ENCODE measurements around the gene EFCAB7. TPM values are rescaled to one million over a fixed set of nuclear protein-coding genes. Genes with fewer than 3 reads are reported as not detected.

The EFCAB7 gene
- total and polyA plus RNA-seq, 2 of the 13 experiments (the other 11 are each of a cell fraction or from before 2014, with no cell fraction given), result 1.7 to 5.4 TPM

DNA sequence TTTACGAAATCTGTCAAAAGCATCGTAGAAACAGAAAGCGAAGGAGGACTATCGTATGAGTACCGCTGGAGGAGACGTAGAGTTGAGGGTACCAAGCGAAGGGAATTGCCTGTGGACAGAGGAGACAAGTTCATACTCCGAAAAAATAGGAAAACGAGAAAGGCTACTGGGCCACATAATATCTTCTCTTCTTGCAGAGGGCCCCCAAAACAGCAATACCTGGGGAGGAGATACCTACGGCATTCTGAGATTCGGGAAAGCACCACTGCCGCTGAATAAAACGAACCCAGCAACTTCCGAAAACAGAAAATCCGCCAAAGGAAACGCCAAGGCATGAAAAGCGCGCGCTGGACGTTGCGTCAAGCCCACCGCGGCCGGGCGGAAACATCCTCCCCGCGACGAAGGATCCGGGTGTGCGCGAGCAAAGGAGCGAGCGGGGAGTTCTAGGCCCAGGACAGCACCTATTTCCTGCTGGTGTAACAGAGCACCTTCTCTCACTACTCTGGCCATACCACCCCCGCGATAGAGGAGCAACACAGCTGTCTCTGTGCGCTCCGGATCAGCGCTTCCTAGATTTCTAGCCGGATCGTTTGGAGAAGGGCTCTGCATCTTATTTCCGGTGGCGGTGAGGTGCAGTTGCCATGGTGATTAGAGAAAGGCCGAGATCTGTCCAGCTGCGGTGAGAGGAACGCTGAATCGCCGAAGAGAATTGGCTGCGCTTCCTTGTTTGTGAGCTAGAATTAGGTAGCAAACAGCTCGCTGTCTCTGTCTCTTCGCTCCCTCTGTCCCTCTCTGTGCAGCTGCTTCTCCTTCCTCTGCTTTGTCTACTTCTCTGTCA, at the start of gene EFCAB7, which contains the start of gene ITGB3BP (continued):
- TF ChIP-seq, protein P1, sequence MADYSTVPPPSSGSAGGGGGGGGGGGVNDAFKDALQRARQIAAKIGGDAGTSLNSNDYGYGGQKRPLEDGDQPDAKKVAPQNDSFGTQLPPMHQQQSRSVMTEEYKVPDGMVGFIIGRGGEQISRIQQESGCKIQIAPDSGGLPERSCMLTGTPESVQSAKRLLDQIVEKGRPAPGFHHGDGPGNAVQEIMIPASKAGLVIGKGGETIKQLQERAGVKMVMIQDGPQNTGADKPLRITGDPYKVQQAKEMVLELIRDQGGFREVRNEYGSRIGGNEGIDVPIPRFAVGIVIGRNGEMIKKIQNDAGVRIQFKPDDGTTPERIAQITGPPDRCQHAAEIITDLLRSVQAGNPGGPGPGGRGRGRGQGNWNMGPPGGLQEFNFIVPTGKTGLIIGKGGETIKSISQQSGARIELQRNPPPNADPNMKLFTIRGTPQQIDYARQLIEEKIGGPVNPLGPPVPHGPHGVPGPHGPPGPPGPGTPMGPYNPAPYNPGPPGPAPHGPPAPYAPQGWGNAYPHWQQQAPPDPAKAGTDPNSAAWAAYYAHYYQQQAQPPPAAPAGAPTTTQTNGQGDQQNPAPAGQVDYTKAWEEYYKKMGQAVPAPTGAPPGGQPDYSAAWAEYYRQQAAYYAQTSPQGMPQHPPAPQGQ (CRISPR knock-in tag; IDR thresholded peaks at IDR 0.05; ENCODE audit: borderline replicate concordance), result no peak; the same call in 1 of the 2 replicates
- TF ChIP-seq ZNF468 (CRISPR knock-in tag; IDR thresholded peaks at IDR 0.05) (0 out of 2 replicates have a peak, but pooled peaks have one; percentile 65), TARDBP (CRISPR knock-in tag; IDR thresholded peaks at IDR 0.05) (peak; percentile 92), ARHGAP35 (CRISPR knock-in tag; IDR thresholded peaks at IDR 0.05; ENCODE audit: borderline replicate concordance) (peak; percentile 48; the same call in 1 of the 2 replicates), ZNF143 (CRISPR knock-in tag; IDR thresholded peaks at IDR 0.05) (peak; percentile 65), MAFK (conservative IDR thresholded peaks at IDR 0.05 in 1 of 2, IDR thresholded peaks at IDR 0.05 in 1 of 2; ENCODE audit: low read length in 2 of 2) (0 out of 4 replicates have a peak, but pooled peaks have one; percentile 1 to 3), PTBP1 (IDR thresholded peaks at IDR 0.05; ENCODE audit: low read depth, low read length, poor library complexity, severe bottlenecking) (peak; percentile 92), ZFP90 (CRISPR knock-in tag; IDR thresholded peaks at IDR 0.05; ENCODE audit: borderline replicate concordance) (no peak), CREM (IDR thresholded peaks at IDR 0.05) (peak; percentile 82; the same call in 1 of the 2 replicates), CREM (CRISPR knock-in tag; IDR thresholded peaks at IDR 0.05) (no peak), HMGA1 (CRISPR knock-in tag; conservative IDR thresholded peaks at IDR 0.05) (no peak), NFKBIZ (CRISPR knock-in tag; IDR thresholded peaks at IDR 0.05) (no peak), ZFP62 (CRISPR knock-in tag; IDR thresholded peaks at IDR 0.05) (no peak), DMAP1 (CRISPR knock-in tag; IDR thresholded peaks at IDR 0.05) (peak; percentile 91; the same call in 1 of the 2 replicates), ZNF614 (CRISPR knock-in tag; IDR thresholded peaks at IDR 0.05; ENCODE audit: borderline replicate concordance) (peak; percentile 68; the same call in 1 of the 2 replicates), HINFP (CRISPR knock-in tag; IDR thresholded peaks at IDR 0.05; ENCODE audit: low read depth) (0 out of 2 replicates have a peak, but pooled peaks have one; percentile 46), ZNF296 (CRISPR knock-in tag; conservative IDR thresholded peaks at IDR 0.05) (no peak), NFAT5 (CRISPR knock-in tag; IDR thresholded peaks at IDR 0.05) (peak; percentile 72; the same call in 1 of the 2 replicates), ZNF530 (CRISPR knock-in tag; IDR thresholded peaks at IDR 0.05; ENCODE audit: low read depth) (no peak)
